Renal cortical epithelial cell (primary cell): ENCODE results near the gene KSR1. TPM values are rescaled to one million over a fixed set of nuclear protein-coding genes. Genes with fewer than 3 reads are reported as not detected.
"Not testable (repeated sequence)": the region's sequence is repeated elsewhere in the genome, so short reads cannot be mapped to it uniquely, and the experiment has no call there.

Experiments
- DNase-seq: peaks from one replicate; pipeline ENCODE4 v3.0.0-alpha.2; 2011; ENCODE audit warnings: low read depth
- total RNA-seq: library from RNA; depleted of rRNA; stranded (reverse); fragments of >200 nt; gene quantifications from 2 replicates; pipeline ENCODE4 v1.2.3, GENCODE V29; 2014

KSR1 gene
- total RNA-seq, 1 donor from 2014 or later = 29.3 TPM

DNA sequence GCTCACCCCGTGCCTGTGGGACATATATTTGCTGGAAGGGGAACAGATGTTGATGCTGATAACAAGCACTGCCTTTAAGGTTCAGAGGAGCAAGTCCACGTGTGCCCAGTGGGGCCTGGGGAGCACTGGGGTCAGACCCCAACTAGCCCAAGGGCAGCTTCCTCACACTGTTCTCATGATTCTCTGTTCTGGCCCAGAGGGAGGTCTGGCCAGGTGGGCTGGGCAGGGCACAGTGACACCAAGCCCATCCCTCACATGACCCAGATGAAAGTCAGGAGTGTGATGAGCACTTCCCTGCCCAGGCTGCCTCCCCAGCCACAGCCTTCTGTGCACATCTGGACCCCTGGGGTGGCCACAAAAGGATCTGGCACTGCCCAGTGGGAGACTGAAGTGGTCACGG, 29.8 kb upstream of the KSR1 start:
- not testable (repeated sequence) for DNase-seq

DNA sequence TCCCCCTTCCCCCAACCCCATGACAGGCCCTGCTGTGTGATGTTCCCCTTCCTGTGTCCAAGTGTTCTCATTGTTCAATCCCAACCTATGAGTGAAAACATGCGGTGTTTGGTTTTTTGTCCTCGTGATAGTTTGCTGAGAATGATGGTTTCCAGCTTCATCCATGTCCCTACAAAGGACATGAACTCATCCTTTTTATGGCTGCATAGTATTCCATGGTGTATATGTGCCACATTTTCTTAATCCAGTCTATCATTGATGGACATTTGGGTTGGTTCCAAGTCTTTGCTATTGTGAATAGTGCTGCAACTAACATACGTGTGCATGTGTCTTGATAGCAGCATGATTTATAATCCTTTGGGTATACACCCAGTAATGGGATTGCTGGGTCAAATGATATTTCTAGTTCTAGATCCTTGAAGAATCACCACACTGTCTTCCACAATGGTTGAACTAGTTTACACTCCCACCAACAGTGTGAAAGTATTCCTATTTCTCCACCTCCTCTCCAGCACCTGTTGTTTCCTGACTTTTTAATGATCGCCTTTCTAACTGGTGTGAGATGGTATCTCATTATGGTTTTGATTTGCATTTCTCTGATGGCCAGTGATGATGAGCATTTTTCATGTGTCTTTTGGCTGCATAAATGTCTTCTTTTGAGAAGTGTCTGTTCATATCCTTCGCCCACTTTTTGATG, 28.9 kb upstream of the KSR1 start:
- not testable (repeated sequence) for DNase-seq

DNA sequence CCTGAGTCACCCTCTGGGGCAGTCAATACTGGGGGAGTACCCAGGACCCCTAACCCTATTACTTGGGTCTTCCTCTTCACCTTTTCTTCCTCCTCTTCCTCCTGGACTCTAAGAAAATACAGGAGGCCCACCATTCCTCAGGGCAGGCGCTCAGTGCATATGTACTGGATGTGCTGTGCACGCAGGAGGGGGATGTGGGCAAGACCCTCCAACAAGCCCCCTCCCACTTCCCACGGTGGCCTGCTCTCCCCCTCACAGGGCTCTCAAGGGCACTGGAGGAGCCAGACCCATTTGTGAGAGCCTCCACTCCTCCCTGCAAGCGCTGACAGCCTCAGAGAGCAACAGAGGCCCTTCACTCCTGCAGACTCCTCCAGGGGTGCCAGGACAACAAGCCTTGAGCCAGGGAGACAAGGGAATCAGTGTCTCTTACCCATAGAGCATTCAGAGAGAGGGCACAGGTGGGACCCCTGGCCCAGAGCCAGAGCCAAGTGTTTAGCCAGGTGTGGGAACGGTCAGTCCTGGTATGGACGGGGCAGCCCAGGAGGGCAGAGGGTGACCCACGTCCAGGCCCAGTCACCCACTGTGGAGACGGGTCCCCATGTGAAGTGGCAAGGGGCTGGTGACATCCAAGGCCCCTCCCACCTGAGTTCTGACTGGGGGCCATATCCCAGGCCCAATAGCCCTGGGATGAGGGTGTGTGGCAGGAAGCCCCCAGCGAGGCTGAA, 27.3 kb upstream of the KSR1 start:
- DNase-seq = no peak

DNA sequence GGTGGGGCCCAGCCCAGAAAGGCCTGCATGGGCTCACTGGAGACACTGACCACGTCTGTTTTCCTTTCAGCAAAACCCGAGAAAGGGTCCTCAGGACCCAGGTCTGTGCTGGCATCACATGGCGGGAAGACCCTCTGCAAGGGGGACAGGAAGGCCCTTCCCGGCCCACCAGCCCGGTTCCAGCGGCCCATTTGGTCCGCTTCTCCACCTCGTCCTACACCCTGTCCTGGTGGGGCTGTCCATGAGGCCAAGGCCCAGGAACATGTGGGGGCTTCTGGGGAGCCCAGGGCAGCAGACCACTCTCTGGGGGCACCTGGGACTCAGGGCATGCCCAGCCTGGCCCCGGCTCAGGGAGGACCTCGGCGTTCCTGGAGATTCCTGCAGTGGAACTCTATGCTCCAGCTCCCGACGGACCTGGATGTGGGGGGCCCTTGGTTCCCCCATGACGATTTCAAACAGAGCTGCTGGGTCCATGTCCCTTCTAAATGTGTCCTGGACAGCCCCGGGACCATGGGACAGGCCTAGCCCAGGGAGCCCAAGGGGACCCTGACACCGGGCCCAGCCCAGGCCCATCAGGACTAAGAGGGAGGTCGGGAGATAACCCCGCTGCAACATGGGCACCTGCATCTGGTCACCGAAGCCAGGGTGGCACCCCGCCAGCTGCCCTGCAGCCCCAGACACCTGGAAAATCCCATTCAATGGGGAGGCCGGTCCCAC, 26.4 kb upstream of the KSR1 start:
- no peak for DNase-seq

DNA sequence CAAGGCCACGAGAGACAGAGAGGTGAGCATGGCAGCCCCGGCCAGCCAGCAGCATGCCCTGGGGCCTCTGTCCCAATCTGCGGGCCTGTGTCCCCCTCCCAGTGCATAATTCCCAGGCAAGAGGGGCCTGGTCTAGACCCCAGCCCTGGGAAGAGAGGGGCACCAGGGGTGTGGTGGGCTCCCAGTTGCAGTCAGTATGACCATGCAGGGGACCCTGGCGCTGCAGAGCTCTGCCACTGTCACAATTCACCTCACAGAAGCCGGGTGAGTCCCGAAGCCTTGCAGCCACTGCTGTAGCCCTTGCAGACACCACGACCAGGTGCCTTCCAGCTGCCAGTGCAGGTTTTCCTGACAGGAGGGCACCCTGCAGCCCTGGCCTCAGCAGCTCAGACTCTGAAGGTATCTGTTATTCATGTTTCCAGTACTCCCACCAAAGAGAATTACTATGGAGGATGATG, 25.8 kb upstream of the KSR1 start:
- no peak for DNase-seq

DNA sequence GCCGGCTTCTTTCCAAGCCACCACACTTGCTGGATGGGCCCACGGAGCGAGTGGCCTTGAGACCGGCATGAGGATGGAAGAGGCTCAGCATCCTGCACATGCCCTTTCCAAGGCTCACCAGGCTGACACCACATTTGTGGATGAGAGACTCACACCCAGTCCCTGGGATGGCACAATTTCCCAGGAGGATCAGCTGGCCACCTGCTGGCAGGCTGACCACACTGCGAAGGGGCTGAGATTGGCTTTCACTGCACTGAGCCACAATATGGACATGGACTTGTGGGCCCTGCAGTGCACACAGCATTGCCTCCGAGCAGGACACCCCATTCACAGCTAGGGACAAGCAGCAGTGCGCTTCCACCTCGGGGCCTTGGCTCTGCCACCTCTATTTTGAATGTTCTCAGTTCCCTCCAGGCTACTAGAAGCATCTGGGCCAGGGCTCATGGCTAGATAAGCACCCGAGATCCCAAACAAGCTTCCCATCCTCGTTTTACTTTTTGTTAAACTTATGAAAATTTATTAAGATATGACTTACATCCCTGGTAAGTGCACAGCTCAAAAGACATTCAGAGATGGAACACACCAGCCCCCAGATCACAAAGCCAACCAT, 25.3 kb upstream of the KSR1 start:
- peak; percentile 32 for DNase-seq

DNA sequence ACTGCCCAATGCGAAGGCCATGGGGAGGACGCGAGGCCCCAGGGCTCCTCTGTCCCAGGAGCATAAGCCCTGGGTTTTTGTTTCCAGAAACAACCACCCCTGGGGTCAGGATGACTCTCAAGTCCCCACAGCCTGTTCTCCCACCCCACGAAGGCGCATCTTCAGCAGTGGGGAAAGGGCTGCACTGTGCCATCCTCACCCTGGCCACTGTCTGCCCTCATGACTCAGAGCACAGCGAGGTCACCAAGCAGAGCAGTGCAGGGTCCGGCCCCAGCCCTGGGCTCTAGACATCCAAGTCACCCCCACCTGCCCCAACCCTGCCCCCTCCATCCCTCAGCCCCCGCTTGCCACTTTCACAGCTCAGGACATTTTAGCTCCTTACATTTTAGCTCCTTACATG, 22.7 kb upstream of the KSR1 start:
- no peak for DNase-seq

DNA sequence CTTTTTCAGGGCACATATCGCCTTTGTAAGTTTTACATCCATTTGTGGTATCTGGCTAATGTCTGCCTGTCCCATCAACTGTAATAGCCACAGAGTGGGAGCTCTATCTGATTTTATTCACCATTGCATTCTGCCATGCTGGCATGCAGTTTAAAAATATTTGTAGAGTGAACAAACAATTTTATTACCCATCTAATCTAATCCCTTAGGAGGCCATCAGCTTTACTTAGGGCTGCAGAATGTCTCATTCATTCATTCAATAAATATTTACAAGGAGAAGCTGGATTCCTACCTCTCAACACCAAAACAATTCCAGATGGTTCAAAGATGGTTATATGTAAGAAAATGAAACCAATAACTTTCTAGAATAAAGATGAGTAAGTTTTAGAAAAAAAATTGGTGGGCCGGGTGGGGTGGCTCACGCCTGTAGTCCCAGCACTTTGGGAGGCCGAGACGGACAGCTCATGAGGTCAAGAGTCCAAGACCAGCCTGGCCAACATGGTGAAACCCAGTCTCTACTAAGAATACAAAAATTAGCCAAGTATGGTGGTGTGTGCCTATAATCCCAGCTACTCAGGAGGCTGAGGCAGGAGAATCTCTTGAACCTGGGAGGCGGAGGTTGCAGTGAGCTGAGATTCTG, 20.7 kb upstream of the KSR1 start:
- not testable (repeated sequence) for DNase-seq

DNA sequence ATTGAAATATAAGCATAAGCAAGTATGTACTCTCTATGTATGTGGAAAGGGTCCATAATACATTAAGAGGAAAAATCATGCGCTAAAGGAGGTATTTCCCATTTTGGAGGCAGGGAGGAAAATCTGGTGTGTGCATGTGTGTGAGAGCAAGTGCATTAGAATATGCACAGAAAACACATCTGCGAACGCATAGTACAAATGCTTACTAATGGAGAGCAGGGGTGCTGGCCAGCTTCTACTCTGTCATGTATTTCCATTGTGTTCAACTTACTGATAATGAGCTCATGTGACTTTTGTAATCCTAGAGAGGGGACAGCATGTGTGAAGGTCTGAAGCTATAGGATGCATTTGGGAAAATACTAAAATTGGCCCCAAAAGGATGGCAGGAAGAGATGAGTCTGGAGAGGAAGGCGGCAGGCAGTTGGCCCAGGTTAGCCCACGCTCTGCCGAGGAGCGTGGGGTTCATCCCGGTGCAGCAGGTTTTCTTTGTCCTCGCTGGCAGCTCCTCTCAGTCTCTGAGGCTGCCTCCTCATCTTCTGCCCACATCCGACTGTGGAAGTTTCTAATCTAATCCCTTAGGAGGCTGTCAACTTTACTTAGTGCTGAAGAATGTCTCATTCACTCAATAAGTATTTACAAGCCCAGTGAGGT, 17.8 kb upstream of the KSR1 start:
- no peak for DNase-seq

DNA sequence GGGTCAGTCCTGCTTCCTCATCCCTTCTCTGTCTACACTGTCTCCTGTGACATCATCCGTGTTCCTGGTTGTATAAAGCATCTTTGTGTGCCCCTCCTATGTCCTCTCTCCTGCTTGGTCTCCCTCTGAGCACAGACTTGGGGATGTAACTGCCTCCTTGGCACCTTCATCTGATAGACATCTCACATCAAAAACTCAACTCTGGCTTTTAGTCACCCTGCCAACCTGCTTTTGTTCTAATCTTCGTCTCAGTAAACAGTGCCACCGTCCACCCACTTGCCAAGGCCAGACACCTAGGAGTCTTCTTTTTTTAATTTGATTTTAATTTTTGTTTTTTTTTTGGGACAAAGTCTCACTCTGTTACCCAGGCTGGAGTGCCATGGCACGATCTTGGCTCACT, 16.9 kb upstream of the KSR1 start:
- no peak for DNase-seq

DNA sequence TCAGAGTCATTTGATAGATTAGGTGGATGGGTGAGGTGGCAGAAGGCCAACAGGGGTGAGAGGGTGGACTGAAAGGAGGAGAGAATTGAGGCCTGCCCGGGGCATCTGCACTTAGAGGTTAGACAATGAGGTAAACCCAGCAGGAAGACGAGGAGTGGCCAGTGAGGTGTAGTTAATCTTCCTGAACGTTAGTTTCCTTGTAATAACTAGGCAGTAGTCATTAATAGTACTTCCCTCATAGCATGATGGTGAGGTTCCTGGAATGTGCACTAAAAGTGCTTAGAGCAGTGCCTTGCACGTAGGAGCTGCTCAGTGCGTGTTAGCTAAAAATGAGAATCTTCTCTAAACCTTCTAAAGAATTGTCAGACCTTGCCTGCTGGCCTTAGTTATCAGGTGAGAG, 13.5 kb upstream of the KSR1 start:
- DNase-seq = peak; percentile 34

DNA sequence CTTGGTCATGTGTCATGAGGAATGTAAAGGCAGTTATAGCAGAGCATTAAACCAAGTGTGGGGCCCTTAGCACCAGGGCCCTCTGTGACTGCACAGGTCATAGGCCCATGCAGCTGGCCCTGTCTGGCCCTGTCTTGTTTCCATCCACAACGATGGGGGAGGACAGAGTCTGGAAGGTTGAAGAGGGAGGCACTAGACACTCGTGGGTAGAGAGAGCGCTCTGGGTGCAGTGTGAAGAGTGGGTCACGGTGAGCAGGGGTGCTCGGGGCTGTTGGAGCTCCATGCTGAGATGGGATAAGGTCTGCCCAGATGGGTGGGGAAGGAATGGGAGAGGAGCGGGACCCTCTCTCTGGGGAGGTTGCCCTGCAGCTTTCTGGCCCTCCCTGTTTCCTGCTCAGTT, 12.8 kb upstream of the KSR1 start:
- DNase-seq = no peak

DNA sequence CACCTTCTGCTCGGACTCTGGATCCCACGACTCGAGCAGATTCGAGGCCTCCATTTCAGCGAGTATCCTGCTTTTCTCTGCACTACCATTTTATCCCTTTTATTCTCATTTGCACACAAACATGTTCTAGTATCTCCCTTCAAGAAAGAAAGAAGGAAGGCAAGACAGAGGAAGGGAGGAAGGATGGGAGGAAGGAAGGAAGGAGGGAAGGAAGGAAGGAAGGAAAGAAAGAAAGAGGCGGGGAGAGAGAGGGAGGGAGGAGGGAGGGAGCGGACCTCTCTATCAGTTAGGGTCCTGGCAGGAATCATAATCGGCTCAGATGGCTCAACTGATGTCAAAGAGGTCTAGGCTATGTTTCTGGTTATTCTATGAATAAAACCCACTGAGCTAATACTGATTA, 10.3 kb upstream of the KSR1 start:
- no peak for DNase-seq

DNA sequence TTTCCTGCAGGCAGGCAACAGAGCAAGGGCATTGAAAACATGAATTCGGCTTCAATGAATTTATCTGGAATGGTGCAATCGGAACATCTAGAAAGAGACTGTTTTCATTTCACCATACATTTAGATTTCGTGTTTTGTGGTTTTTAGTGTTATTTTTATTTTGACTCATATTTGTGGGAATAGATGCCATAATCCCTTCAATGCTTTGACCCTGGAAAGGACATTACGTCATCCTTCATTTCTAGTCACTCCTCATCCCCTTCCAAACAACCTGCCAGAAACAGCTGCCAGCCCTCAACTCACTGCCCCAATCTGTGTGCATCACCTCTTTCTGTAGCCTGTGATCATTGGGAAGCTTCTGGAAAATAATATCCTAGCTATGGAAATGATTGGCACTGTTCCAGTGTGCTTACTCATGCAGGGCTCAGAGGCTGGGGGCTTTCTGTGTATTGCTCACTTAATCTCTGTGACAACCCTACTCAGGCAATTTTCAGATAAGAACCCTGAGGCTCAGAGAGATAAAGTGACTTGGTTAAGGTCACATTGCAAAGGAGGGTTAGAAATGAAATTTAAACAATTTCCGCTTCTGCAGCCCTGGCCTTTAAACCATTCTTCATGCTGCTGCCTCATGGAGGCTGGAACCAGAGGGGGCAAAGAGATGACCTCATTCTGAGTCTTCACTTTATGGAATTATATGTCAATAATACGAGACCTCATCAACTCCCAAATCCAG, 9.5 kb upstream of the KSR1 start:
- DNase-seq = no peak

DNA sequence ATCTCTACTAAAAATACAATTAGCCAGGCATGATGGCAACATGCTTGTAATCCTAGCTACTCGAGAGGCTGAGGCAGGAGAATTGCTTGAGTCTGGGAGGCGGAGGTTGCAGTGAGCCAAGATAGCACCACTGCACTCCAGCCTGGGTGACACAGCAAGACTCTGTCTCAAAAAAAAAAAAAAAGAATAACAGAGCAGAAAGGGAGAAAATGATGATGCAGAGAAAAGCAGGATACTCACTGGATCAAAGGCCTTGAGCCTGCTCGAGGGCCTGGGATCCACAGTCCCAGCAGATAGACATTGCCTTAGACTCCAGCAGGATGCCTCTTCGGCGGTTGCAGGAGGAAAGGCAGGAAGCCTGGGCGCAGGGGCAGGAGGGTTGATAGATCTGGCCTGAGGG, 7.7 kb upstream of the KSR1 start:
- not testable (repeated sequence) for DNase-seq

DNA sequence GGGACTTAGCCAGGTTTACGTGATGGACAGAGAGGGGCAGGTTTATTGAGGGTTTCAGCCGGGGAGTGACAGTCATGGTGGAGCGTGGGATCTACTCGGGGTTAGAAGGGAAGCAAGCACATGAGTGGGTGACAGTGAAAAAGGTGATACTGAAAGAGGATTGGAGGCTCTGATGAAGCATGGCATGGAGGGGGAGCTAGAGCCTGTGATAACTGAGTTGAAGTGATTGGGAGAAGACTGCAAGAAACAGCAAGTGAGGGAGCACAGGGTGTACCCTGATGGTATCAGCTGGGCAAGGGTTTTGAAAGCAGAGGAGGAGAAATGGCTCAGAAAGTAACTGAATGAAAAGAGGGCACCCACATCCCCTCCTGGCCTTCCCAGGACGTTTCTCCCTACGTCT, 6.7 kb upstream of the KSR1 start:
- DNase-seq = no peak

DNA sequence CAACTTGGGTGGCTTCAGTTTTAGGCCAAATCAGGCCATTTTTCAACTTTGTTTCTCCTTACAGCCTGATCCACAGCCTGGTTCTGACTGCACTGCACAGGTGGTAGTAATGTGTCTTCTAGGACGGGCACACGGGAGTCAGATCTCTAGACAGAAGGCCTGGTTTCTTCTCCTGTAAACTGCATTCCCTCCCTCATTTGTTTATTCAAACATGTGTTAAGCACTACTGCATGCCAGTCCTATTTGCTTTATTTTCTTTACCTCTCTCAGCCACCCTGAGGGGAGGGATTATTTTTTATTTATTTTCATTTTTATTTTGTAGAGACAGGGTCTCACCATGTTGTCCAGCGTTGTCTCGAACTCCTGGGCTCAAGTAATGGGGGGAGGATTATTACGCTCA, 6.3 kb upstream of the KSR1 start:
- no peak for DNase-seq

DNA sequence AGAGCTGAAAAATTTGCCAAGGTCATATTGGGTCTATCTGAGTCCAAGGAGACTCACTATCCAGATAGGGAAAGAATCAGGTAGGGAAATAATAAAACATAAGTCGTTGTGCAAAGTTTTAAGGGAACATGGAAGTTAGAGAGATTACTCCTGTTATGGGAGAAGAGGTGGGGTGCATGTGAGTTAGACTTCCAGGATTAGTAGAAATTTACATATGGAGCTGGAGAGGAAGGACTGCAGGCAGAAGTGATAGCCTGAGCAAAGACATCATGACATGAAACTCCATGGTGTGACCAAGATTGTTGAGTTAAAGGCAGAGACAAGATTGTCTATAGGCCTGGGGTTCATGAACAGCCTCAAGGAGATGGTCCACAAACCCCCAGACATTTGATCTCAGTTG, 5.8 kb upstream of the KSR1 start:
- DNase-seq = no peak

DNA sequence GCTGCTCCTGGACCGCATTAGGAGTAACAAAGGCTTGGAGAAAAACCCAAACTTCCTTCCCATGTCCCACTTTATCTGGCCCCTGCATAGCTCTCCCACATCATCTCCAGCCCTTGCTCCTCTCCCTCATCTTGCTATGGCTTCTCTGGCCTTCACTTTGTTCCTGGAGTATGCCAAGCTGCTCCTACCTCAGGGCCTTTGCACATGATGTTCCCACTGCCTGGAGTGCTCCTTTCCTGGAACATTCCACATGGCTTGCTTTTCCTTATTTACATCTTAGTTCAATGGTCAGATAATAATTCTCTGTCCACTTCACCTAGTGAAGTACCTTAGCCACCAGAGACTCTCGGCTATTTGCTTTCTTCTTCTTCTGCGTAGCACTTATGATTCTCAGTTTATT, 4.3 kb upstream of the KSR1 start:
- no peak for DNase-seq

DNA sequence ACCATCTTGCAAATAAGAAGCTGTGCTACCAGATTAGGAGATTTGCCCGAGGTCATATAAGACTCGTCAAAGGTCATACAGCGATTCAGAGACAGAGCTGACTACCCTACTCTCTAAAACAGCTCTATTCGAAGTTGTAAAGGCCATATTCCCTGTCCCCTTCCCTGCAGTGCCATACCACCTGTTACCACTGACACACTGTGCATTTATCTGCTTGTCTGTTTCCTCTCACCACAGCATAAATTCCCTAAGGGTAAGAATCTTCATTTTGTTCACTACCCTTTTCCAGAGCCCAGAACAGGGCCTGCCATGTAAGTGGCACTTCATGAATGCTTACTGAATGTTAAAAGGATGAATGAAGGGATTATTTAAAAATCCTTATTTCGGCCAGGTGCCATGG, 3.4 kb upstream of the KSR1 start:
- DNase-seq = no peak

DNA sequence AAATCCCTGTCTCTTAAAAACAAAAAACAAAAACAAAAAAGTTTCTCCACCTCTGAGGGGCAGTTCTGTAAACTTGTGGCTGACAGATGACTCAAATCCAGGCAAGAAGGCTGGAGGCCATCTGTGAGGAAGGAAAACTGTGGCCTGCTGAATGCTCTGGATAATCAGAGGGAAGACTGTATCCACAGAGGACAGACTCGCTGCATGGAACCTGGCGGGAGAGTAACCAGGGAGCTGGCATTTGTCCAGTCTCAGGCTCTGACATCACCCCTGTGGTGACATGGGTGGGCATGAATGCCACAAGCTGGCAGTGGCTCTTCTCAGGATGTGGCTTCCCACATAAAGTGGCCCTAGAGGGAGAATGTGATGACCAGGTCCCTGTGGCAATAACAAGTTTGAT, 2.8 kb upstream of the KSR1 start:
- DNase-seq = no peak
